ENCODE measurements around the gene SPANXA2. TPM values are rescaled to one million over a fixed set of nuclear protein-coding genes. Genes with fewer than 3 reads are reported as not detected.
"Not testable (repeated sequence)": the region's sequence is repeated elsewhere in the genome, so short reads cannot be mapped to it uniquely, and the experiment has no call there.

The SPANXA2 gene, protein sequence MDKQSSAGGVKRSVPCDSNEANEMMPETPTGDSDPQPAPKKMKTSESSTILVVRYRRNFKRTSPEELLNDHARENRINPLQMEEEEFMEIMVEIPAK
- not detected for total RNA-seq

DNA sequence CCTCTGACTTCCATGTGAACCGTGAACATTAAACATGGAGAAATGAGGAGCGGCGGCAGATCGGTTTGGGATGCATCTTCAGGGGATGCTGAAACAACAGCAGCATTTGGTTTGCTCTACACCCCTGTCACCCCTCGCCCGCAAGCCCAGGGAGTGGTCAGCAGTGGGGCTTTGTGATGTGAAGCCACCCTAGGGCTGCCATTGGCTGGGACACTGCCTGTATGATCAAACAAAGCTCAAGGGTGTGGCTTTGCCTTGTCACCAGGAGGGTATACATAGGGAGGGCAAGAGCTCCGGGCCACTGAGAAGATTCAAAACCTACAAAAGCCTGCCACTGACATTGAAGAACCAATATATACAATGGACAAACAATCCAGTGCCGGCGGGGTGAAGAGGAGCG lies at the start of gene SPANXA2:
Gene SPANXA2, plus strand, starts transcription at position 301 of the 400 bp plus-strand sequence. Its CDS starts 60 bp downstream, at position 361.
- H3K36me3 Mint-ChIP-seq (ENCODE audit: insufficient read depth); ATAC-seq; H3K9me3 Mint-ChIP-seq; H3K4me1 Mint-ChIP-seq (ENCODE audit: low read depth); H3K27me3 Mint-ChIP-seq (ENCODE audit: low read depth); H3K4me3 Mint-ChIP-seq; DNase-seq: not testable (repeated sequence)

DNA sequence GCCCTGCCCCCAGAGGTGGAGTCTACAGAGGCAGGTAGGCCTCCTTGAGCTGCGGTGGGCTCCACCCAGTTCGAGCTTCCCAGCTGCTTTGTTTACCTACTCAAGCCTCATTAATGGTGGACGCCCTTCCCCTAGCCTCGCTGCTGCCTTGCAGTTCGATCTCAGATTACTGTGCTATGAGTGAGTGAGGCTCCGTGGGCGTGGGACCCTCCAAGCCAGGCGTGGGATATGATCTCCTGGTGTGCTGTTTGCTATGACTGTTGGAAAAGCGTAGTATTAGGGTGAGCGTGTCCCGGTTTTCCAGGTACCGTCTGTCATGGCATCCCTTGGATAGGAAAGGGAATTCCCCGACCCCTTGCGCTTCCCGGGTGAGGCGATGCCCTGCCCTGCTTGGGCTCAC lies 47.0 kb upstream of the SPANXA2 start:
- not testable (repeated sequence) for DNase-seq; ATAC-seq; H3K9me3 Mint-ChIP-seq; H3K27me3 Mint-ChIP-seq (ENCODE audit: low read depth); H3K4me3 Mint-ChIP-seq; H3K36me3 Mint-ChIP-seq (ENCODE audit: insufficient read depth); H3K4me1 Mint-ChIP-seq (ENCODE audit: low read depth)

DNA sequence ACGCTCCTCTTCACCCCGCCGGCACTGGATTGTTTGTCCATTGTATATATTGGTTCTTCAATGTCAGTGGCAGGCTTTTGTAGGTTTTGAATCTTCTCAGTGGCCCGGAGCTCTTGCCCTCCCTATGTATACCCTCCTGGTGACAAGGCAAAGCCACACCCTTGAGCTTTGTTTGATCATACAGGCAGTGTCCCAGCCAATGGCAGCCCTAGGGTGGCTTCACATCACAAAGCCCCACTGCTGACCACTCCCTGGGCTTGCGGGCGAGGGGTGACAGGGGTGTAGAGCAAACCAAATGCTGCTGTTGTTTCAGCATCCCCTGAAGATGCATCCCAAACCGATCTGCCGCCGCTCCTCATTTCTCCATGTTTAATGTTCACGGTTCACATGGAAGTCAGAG lies 4.9 kb upstream of the SPANXA2 start, which contains the start of gene SPANXA1:
Gene SPANXA1, minus strand, starts transcription at position 101 of the 400 bp plus-strand sequence. Its CDS starts 60 bp downstream, at position 41.
- not testable (repeated sequence) for H3K4me3 Mint-ChIP-seq; DNase-seq; H3K27me3 Mint-ChIP-seq (ENCODE audit: low read depth); H3K9me3 Mint-ChIP-seq; H3K4me1 Mint-ChIP-seq (ENCODE audit: low read depth); ATAC-seq; H3K36me3 Mint-ChIP-seq (ENCODE audit: insufficient read depth)

DNA sequence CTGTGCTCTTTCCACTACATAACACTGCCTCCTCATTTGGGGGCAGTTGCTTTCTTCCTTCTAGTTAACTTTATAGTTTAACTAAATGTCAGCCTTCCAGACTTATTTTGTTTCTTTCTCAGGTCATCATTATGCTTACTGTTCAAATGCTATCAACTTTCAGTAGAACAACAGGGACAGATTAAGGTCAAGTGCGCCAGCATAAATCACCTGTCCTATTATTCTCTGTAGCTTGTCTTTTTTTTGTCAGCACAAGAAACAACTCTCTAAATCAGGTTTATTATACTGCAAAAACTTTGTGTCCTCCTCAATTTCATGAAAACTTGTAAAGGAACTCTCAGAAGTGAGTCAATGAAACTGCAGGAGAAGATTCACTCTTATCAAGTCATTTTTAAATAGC lies 19.6 kb downstream of the SPANXA2 start:
- no peaks in the 10 kb centered on the region for H3K27me3 Mint-ChIP-seq (ENCODE audit: low read depth)
- H3K36me3 Mint-ChIP-seq (ENCODE audit: insufficient read depth) = no peaks in the 10 kb centered on the region
- H3K4me1 Mint-ChIP-seq (ENCODE audit: low read depth) = no peaks in the 10 kb centered on the region
- DNase-seq = no peak
- no peak overlapping the region for H3K4me3 Mint-ChIP-seq
- H3K9me3 Mint-ChIP-seq = peaks cover 7% of the 10 kb centered on the region
- no peak for ATAC-seq

DNA sequence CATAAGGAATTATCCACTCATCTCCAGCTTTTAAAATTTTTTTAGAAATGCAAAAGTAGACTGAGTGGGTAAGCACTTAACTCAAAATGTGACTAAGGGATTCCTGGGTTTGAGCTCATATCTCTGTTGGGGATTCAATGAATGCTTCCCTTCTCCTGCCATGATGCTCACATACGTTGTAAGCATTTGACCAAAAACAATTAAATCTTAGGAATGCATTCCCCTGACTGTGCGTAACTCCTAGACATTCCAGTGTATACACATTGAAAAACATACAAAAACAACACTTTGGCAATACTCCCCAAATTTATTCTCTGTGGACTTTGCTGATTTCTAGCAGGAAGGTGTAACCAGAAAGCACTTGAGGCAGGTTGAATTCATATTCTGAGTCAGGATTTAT lies 29.8 kb downstream of the SPANXA2 start:
- no peak for ATAC-seq
- H3K4me3 Mint-ChIP-seq = no peak overlapping the region
- no peaks in the 10 kb centered on the region for H3K27me3 Mint-ChIP-seq (ENCODE audit: low read depth)
- H3K9me3 Mint-ChIP-seq = no peaks in the 10 kb centered on the region
- H3K36me3 Mint-ChIP-seq (ENCODE audit: insufficient read depth) = no peaks in the 10 kb centered on the region
- no peak for DNase-seq
- H3K4me1 Mint-ChIP-seq (ENCODE audit: low read depth) = no peaks in the 10 kb centered on the region

DNA sequence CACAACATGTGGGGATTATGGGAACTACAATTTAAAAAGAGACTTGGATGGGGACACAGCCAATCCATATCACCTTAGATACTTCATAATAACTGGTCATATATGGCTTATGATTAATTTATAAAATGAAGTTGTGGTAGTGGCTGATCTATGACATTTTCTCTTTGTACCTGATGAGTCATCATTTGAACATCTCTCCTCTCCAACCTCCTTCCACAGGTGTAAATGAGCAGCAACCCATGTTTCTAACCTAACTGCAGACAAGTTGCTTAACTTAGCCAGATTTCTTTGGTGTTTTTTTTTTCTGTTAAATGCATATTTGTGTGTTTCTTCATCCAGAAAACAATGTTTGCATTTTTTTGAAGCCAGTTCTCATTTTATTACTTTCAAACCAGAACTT lies 42.6 kb downstream of the SPANXA2 start:
- no peak for ATAC-seq
- Mint-ChIP-seq H3K36me3 (ENCODE audit: insufficient read depth) (no peaks in the 10 kb centered on the region), H3K9me3 (peaks cover 4% of the 10 kb centered on the region), H3K4me3 (no peak overlapping the region), H3K4me1 (ENCODE audit: low read depth) (no peaks in the 10 kb centered on the region), H3K27me3 (ENCODE audit: low read depth) (no peaks in the 10 kb centered on the region)
- no peak for DNase-seq

DNA sequence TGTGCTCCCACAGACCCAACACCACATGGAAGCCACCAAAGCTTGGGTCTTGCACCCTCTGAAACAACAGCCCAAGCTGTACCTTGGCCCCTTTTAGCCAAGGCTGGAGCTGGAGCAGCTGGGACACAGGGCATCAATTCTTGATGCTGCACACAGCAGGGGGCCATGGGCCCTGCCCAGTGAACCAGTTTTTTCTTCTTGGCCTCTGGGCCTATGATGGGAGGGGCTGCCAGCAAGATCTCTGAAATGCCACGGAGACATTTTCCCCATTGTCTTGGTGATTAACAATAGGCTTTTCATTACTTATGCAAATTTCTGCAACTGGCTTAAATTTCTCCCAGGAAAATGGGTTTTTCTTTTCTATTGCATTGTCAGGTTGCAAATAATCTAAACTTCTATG lies 49.0 kb downstream of the SPANXA2 start:
- DNase-seq = no peak
- H3K4me1 Mint-ChIP-seq (ENCODE audit: low read depth) = no peaks in the 10 kb centered on the region
- no peak for ATAC-seq
- no peak overlapping the region for H3K4me3 Mint-ChIP-seq
- H3K36me3 Mint-ChIP-seq (ENCODE audit: insufficient read depth) = no peaks in the 10 kb centered on the region
- no peaks in the 10 kb centered on the region for H3K9me3 Mint-ChIP-seq
- no peaks in the 10 kb centered on the region for H3K27me3 Mint-ChIP-seq (ENCODE audit: low read depth)

Other genes starting within 250 kb of the SPANXA2 start
- not detected for gene SPANXA1, start 5.0 kb upstream of the SPANXA2 start, total RNA-seq
- not detected for gene SPANXD, start 109.0 kb downstream of the SPANXA2 start, total RNA-seq
- not detected for gene MAGEC3, start 248.6 kb downstream of the SPANXA2 start, total RNA-seq